Right lobe of liver (tissue), 6 donors: ENCODE measurements around the gene CLTB. TPM values are rescaled to one million over a fixed set of nuclear protein-coding genes. Genes with fewer than 3 reads are reported as not detected.

Experiments used
- ATAC-seq, 4 donors: fragments of 200-7000 bp; cut with Tn5 transposase; one replicate each; pipeline ENCODE4 v1.9.1; 2020; ENCODE audit warnings: mild to moderate bottlenecking in 4 of 4, moderate library complexity in 4 of 4
- DNase-seq, 3 donors: peaks; one replicate each; pipeline ENCODE4 v3.0.0-alpha.2; 2020
- H3K27ac ChIP-seq, 3 donors: fragments of 200-600 bp; one replicate each; pipeline ENCODE4 v1.8.0; 2022
- H3K27me3 ChIP-seq, 2 donors: fragments of 200-600 bp; one replicate each; pipeline ENCODE4 v1.8.0; 2022
- H3K36me3 ChIP-seq, 4 donors: fragments of 200-600 bp; sonication (generic) in 1 of 4; one replicate each; pipeline versions ENCODE4 v1.5.1 to v1.8.0; 2017 to 2022; ENCODE audit warnings: control low read depth in 1 of 4
- H3K4me1 ChIP-seq, 4 donors: fragments of 200-600 bp; sonication (generic) in 1 of 4; one replicate each; pipeline versions ENCODE4 v1.5.1 to v1.8.0; 2017 to 2022; ENCODE audit warnings: control low read depth in 1 of 4
- H3K4me3 ChIP-seq, 3 donors: fragments of 200-600 bp; one replicate each; pipeline ENCODE4 v1.8.0; 2022
- H3K9me3 ChIP-seq, 4 donors: fragments of 200-600 bp; sonication (generic) in 1 of 4; one replicate each; pipeline versions ENCODE4 v1.5.1 to v1.8.0; 2017 to 2022; ENCODE audit warnings: control low read depth in 1 of 4
- CTCF ChIP-seq, 4 donors: fragments of 200-600 bp in 3 of 4; fragments of 450-650 bp in 1 of 4; IDR thresholded peaks; one replicate each; pipeline versions ENCODE4 v1.5.1 to v1.8.0; 2016 to 2022; ENCODE audit warnings: antibody characterized with exemption in 4 of 4, mild to moderate bottlenecking in 2 of 4
- POLR2A ChIP-seq: fragments of 450-650 bp; IDR thresholded peaks from one replicate; pipeline ENCODE4 v1.6.1; 2017; ENCODE audit warnings: antibody characterized with exemption, mild to moderate bottlenecking
- WGBS: methylation state at CpG from one replicate; pipeline ENCODE4 v1.1.6; 2018; ENCODE audit warnings: low coverage, low lambda C conversion rate; ENCODE audit not compliant: insufficient coverage; ENCODE audit errors: missing lambda C conversion rate; 5-methylcytosine and 5-hydroxymethylcytosine counted together
- intact Hi-C, 2 donors: fragments of 100-400 bp; cut with DNase I; formaldehyde crosslinking; loops; one replicate each; pipeline versions ENCODE4 v1.11.2 to v1.14.1; 2022
- total RNA-seq, 6 experiments: library from RNA; depleted of rRNA in 2 of 6; stranded (reverse); fragments of >200 nt in 2 of 6; fragmentation: NEBNext Ultra II Directional in 3 of 6; extraction: Animal tissue kit (Norgen Biotek cat#: 25700) in 3 of 6; gene quantifications; one replicate each; pipeline versions ENCODE4 v1.1.0 to v1.2.4, GENCODE V29; 2016 to 2023
- donor health status: DM: no; HTN: yes; CAD: no.
- donor health status: DM: no; HTN: no; CAD: no.
- donor health status: DM: no; HTN: no; CAD: no.
- donor health status: DM: no; HTN: yes; CAD: no.
- donor health status: DM: no; HTN: yes; CAD: no.

CLTB gene
- total RNA-seq, 6 experiments from 2014 or later = 28.6 to 73.0 (median 31.3) TPM

- TF ChIP-seq CTCF (IDR thresholded peaks at IDR 0.05) = no peak
- no peak for TF ChIP-seq POLR2A
- ATAC-seq (peak in 1 of 4 donors; percentile 18), DNase-seq (no peak)
- peaks cover 0 to 21% (median 1%) of the 10 kb centered on the region in 4 donors for H3K4me1 ChIP-seq
- no peak overlapping the region for H3K27ac ChIP-seq
- H3K4me3 ChIP-seq = no peak overlapping the region
- WGBS = 90% methylated on average over 3 of the region's 16 CpGs
- H3K27me3 ChIP-seq = no peaks in the 10 kb centered on the region
- H3K9me3 ChIP-seq = no peaks in the 10 kb centered on the region
- intact Hi-C loops = no loop called here
- peaks cover 0 to 68% (median 21%) of the 10 kb centered on the region in 4 donors for H3K36me3 ChIP-seq
Observed at GRCh38 chr5:176355400-176356178, 60.8 kb downstream of the CLTB start.

GRCh38 chr5:176353533-176353932 is 62.8 kb downstream of the CLTB start:
- peaks cover 0 to 15% (median 0%) of the 10 kb centered on the region in 4 donors for H3K4me1 ChIP-seq
- no peak overlapping the region for H3K4me3 ChIP-seq
- TF ChIP-seq POLR2A (no peak), CTCF (IDR thresholded peaks at IDR 0.05) (no peak)
- no peak for DNase-seq
- no peak overlapping the region for H3K27ac ChIP-seq
- peaks cover 0 to 84% (median 28%) of the 10 kb centered on the region in 4 donors for H3K36me3 ChIP-seq
- intact Hi-C loops = no loop called here
- ATAC-seq = no peak
- WGBS = 81% methylated on average over 3 of the region's 4 CpGs
- no peaks in the 10 kb centered on the region for H3K9me3 ChIP-seq
- H3K27me3 ChIP-seq = no peaks in the 10 kb centered on the region

DNA sequence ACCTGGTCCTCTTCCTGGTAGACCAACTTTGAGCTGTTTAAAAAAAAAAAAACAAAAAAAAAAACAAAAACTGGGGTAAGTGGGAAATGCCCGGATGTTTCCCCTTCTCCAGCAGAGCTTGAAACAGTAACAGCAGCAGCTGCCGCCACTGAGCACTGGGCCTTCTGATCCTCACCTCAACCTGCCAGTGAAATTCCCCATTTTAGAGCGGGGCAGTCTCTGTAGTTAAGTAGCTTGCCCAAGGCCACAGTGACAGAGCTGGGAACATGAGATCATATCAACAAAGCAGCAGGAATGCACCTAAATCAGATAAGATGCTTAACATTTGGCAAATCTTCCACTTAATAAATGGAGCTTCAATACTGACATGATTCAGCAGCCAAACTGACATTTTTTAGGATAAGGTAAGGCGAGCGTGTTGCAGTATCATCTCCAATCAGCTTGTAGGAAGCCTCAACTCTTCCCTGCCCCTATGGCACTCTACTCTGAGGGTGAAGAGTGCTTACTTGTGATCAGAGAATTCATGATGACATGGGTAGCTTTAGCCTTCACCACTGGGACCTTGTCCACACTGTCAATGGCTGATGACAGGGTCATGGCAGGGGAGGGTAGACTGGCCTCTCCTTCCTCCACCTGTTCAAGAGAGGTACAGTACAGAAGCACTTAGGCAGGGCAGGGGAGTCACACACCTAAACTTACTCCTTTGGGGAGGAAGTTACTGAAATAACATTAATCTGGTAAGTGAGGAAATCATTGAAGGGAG is 64.0 kb downstream of the CLTB start:
- intact Hi-C loops = no loop called here
- peak in 2 of 4 donors; percentile 66 to 81 for ATAC-seq
- WGBS = 94% methylated on average over 2 of the region's 5 CpGs

DNA sequence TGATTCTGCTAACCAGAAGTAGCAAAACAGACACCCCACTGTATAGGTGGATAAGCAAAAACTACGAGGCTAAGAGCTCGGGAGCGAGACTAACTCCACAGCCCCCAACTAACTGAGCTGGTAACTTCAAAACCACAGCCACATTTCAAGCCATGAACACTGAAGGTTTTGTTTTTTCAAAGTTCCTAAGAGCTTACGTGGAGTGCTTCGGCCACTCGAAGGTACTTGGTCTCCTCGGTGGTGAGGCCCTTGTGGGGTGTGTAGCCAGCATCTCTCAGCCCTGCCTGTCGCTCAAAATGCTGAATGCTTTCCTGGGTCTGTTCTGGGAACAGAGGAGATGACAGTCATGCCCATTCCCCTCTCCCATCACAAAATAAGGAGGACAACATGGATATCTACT is 65.9 kb downstream of the CLTB start:
- Histone ChIP-seq H3K4me3 (no peak overlapping the region), H3K4me1 (peaks cover 0 to 11% (median 0%) of the 10 kb centered on the region in 4 donors), H3K27me3 (no peaks in the 10 kb centered on the region), H3K27ac (no peak overlapping the region), H3K9me3 (no peaks in the 10 kb centered on the region), H3K36me3 (peaks cover 0 to 96% (median 43%) of the 10 kb centered on the region in 4 donors)
- 98% methylated on average over 6 of the region's 8 CpGs for WGBS
- no peak for TF ChIP-seq POLR2A
- no peak for TF ChIP-seq CTCF (IDR thresholded peaks at IDR 0.05)
- ATAC-seq (no peak), DNase-seq (no peak)
- intact Hi-C loops = no loop called here

More for the DNA sequence above, 64.0 kb downstream of the CLTB start:
- H3K4me3 ChIP-seq = no peak overlapping the region
- peaks cover 0 to 85% (median 32%) of the 10 kb centered on the region in 4 donors for H3K36me3 ChIP-seq
- no peaks in the 10 kb centered on the region for H3K27me3 ChIP-seq
- peaks cover 0 to 15% (median 0%) of the 10 kb centered on the region in 4 donors for H3K4me1 ChIP-seq
- TF ChIP-seq POLR2A (no peak), CTCF (IDR thresholded peaks at IDR 0.05) (no peak)
- no peaks in the 10 kb centered on the region for H3K9me3 ChIP-seq
- H3K27ac ChIP-seq = peak overlapping the region in 1 of 3 donors; percentile 32
- no peak for DNase-seq
